Type B pancreatic cell (in vitro differentiated cells): ENCODE measurements around the gene PICK1. TPM values are rescaled to one million over a fixed set of nuclear protein-coding genes. Genes with fewer than 3 reads are reported as not detected.
"Not testable (repeated sequence)": the region's sequence is repeated elsewhere in the genome, so short reads cannot be mapped to it uniquely, and the experiment has no call there.

Experiments
- DNase-seq: peaks from one replicate; pipeline ENCODE4 v3.0.0; 2021; ENCODE audit warnings: mixed read lengths; ENCODE audit not compliant: unreplicated experiment; ENCODE audit errors: extremely low spot score
- H3K27ac Mint-ChIP-seq: 2 replicates; pipeline ENCODE4 v1.8.0; 2021; ENCODE audit warnings: mild to moderate bottlenecking, mixed read lengths
- H3K27me3 Mint-ChIP-seq: 2 replicates; pipeline ENCODE4 v1.8.0; 2021; ENCODE audit warnings: mixed read lengths
- H3K36me3 Mint-ChIP-seq: 2 replicates; pipeline ENCODE4 v1.8.0; 2021; ENCODE audit warnings: mixed read lengths
- H3K4me1 Mint-ChIP-seq: one replicate; pipeline ENCODE4 v1.8.0; 2021; ENCODE audit warnings: mixed read lengths; ENCODE audit not compliant: unreplicated experiment
- H3K4me3 Mint-ChIP-seq: 2 replicates; pipeline ENCODE4 v1.8.0; 2021; ENCODE audit warnings: mild to moderate bottlenecking, mixed read lengths
- H3K9me3 Mint-ChIP-seq: 2 replicates; pipeline ENCODE4 v1.8.0; 2021; ENCODE audit warnings: mixed read lengths
- total RNA-seq: library from RNA; stranded (reverse); gene quantifications from 2 replicates; pipeline ENCODE4 v1.2.1, GENCODE V29; 2021; ENCODE audit warnings: low replicate concordance
- TF ChIP-seq, protein P1 (sequence below): fragments of 200-600 bp; sonication (generic); conservative IDR thresholded peaks from 2 replicates; pipeline ENCODE4 v1.5.0; 2021; ENCODE audit warnings: antibody characterized with exemption, mild to moderate bottlenecking

The PICK1 gene
- total RNA-seq, 1 donor from 2014 or later: 45.4 TPM

GRCh38 chr22:38118182-38118581 is 61.0 kb downstream of the PICK1 start:
- no peaks in the 10 kb centered on the region for H3K27me3 Mint-ChIP-seq
- no peak for DNase-seq
- no peak overlapping the region for H3K4me3 Mint-ChIP-seq
- TF ChIP-seq, protein P1, sequence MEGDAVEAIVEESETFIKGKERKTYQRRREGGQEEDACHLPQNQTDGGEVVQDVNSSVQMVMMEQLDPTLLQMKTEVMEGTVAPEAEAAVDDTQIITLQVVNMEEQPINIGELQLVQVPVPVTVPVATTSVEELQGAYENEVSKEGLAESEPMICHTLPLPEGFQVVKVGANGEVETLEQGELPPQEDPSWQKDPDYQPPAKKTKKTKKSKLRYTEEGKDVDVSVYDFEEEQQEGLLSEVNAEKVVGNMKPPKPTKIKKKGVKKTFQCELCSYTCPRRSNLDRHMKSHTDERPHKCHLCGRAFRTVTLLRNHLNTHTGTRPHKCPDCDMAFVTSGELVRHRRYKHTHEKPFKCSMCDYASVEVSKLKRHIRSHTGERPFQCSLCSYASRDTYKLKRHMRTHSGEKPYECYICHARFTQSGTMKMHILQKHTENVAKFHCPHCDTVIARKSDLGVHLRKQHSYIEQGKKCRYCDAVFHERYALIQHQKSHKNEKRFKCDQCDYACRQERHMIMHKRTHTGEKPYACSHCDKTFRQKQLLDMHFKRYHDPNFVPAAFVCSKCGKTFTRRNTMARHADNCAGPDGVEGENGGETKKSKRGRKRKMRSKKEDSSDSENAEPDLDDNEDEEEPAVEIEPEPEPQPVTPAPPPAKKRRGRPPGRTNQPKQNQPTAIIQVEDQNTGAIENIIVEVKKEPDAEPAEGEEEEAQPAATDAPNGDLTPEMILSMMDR: no peak
- H3K4me1 Mint-ChIP-seq: peaks cover 4% of the 10 kb centered on the region
- no peaks in the 10 kb centered on the region for H3K9me3 Mint-ChIP-seq
- H3K36me3 Mint-ChIP-seq: peaks cover 4% of the 10 kb centered on the region
- H3K27ac Mint-ChIP-seq: no peak overlapping the region

DNA sequence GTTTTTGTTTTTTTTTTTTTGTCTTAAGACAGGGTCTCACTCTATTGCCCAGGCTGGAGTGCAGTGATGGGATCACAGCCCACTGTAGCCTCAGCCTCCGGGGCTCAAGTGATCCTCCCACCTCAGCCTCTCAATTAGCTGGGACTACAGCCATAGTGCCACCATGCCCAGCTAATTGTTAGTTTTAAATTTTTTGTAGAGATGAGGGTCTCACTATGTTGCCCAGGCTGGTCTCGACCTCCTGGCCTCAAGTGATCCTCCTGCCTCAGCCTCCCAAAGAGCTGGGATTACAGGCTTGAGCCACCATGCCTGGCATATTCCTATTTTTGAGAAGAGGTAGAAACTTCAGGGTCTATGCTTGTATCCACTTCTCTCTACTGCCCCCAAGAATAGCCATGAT is 61.5 kb downstream of the PICK1 start:
- H3K27me3 Mint-ChIP-seq, H3K4me3 Mint-ChIP-seq, DNase-seq, H3K36me3 Mint-ChIP-seq, H3K27ac Mint-ChIP-seq, H3K4me1 Mint-ChIP-seq, H3K9me3 Mint-ChIP-seq: not testable (repeated sequence)

GRCh38 chr22:38120359-38121110 is 63.3 kb downstream of the PICK1 start:
- Mint-ChIP-seq H3K9me3 (no peaks in the 10 kb centered on the region), H3K4me3 (no peak overlapping the region), H3K4me1 (peaks cover 3% of the 10 kb centered on the region), H3K27ac (no peak overlapping the region), H3K27me3 (no peaks in the 10 kb centered on the region), H3K36me3 (no peaks in the 10 kb centered on the region)
- no peak for DNase-seq
- TF ChIP-seq, protein P1: no peak

DNA sequence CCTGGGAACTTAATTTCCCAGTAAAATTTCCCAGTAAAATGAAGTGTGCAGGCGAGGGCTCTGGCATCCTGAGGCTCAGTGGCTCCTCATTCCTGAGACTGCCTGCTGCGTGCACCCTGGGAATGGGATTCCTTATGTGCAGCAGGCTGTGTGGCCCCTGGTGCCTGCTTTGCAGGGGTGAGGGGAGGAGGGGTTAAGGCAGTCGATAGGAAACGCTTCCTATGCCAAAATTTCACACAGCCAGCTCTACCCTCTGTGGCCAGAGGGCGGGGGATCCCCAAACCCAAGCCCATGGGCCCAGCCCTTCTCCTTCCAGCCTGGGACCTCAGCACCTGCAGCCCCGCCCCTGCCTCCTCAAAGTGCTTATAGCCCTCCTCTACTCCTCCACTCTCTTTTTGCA is 65.4 kb downstream of the PICK1 start:
- peaks cover 3% of the 10 kb centered on the region for H3K4me1 Mint-ChIP-seq
- no peaks in the 10 kb centered on the region for H3K9me3 Mint-ChIP-seq
- DNase-seq: no peak
- no peaks in the 10 kb centered on the region for H3K27me3 Mint-ChIP-seq
- H3K4me3 Mint-ChIP-seq: no peak overlapping the region
- TF ChIP-seq, protein P1: no peak
- H3K27ac Mint-ChIP-seq: no peak overlapping the region
- H3K36me3 Mint-ChIP-seq: no peaks in the 10 kb centered on the region

GRCh38 chr22:38124236-38124974 is 67.2 kb downstream of the PICK1 start:
- Mint-ChIP-seq H3K4me1 (peaks cover 3% of the 10 kb centered on the region), H3K9me3 (no peaks in the 10 kb centered on the region), H3K27me3 (no peaks in the 10 kb centered on the region), H3K4me3 (no peak overlapping the region), H3K36me3 (no peaks in the 10 kb centered on the region), H3K27ac (no peak overlapping the region)
- no peak for DNase-seq
- TF ChIP-seq, protein P1: no peak

DNA sequence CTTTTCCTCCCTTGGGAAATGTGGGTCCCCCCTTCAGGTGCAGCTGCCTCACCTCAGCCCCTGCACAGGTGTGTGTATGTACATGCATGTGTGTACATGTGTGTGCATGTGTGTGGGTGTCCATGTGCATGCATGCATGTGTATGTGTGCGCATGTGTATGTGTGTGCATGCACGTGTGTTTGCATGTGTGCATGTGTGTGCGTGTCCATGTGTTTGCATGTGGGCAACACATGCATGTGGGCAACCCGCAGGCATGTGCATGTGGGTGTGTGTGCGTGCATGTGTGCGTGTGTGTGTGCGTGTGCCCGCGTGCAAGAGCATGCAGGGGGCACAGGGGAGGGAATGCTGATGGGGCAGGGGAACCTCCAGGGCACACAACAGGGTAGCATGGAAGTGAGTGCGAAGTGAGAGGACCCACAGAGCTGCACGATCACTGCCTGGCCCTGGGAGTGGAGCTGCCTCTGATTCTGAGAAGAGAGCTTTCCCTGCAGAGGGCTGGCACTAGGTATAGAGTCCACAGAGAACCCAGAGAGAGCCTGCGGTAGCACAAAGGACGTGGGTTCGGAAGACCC is 67.9 kb downstream of the PICK1 start:
- Mint-ChIP-seq H3K4me3 (no peak overlapping the region), H3K9me3 (no peaks in the 10 kb centered on the region), H3K4me1 (peaks cover 3% of the 10 kb centered on the region), H3K36me3 (no peaks in the 10 kb centered on the region), H3K27ac (no peak overlapping the region), H3K27me3 (no peaks in the 10 kb centered on the region)
- TF ChIP-seq, protein P1: no peak
- DNase-seq: no peak
